Measurements from ENCODE around the gene TMPRSS3. TPM values are rescaled to one million over a fixed set of nuclear protein-coding genes. Genes with fewer than 3 reads are reported as not detected.

TMPRSS3 gene
- total RNA-seq, 1 experiment from 2014 or later: 2.0 TPM

- CTCF ChIA-PET: interaction anchor here (1.0 kb wide), 1 partner anchor 126 kb away, joined by 3 read pairs; no protein-coding TSS in a partner anchor
- Mint-ChIP-seq H3K27ac (ENCODE audit: low read depth, unreplicated experiment) (no peak overlapping the region), H3K9me3 (ENCODE audit: unreplicated experiment) (peaks cover 7% of the 10 kb centered on the region), H3K27me3 (ENCODE audit: insufficient read depth, unreplicated experiment) (peaks cover 53% of the 10 kb centered on the region), H3K4me1 (ENCODE audit: insufficient read depth, unreplicated experiment) (peaks cover 6% of the 10 kb centered on the region), H3K4me3 (ENCODE audit: unreplicated experiment) (no peak overlapping the region), H3K36me3 (ENCODE audit: insufficient read depth, unreplicated experiment) (peaks cover 5% of the 10 kb centered on the region)
- BruUV-seq (replicated peaks): no TSS peak
- TF ChIP-seq CTCF (IDR thresholded peaks at IDR 0.05; ENCODE audit: unreplicated experiment): no peak
- POLR2A ChIA-PET: no interaction called here
- intact Hi-C loops (cut with micrococcal nuclease): no loop called here
- DNase-seq (ENCODE audit: unreplicated experiment): no peak
Observed at GRCh38 chr21:42436914-42437313, 41.1 kb upstream of the TMPRSS3 start.

- H3K4me1 Mint-ChIP-seq (ENCODE audit: insufficient read depth, unreplicated experiment): peaks cover 6% of the 10 kb centered on the region
- peaks cover 7% of the 10 kb centered on the region for H3K9me3 Mint-ChIP-seq (ENCODE audit: unreplicated experiment)
- ChIA-PET POLR2A (no interaction called here), CTCF (interaction anchor here (0.6 to 1.1 kb wide), 3 partner anchors 116 to 291 kb away, joined by 3 to 7 read pairs (median 5); no protein-coding TSS in a partner anchor)
- no peak overlapping the region for H3K4me3 Mint-ChIP-seq (ENCODE audit: unreplicated experiment)
- intact Hi-C loops (cut with micrococcal nuclease): no loop called here
- peaks cover 56% of the 10 kb centered on the region for H3K27me3 Mint-ChIP-seq (ENCODE audit: insufficient read depth, unreplicated experiment)
- H3K36me3 Mint-ChIP-seq (ENCODE audit: insufficient read depth, unreplicated experiment): peaks cover 5% of the 10 kb centered on the region
- H3K27ac Mint-ChIP-seq (ENCODE audit: low read depth, unreplicated experiment): no peak overlapping the region
- no peak for TF ChIP-seq CTCF (IDR thresholded peaks at IDR 0.05; ENCODE audit: unreplicated experiment)
- BruUV-seq (replicated peaks): no TSS peak
- no peak for DNase-seq (ENCODE audit: unreplicated experiment)
Observed at GRCh38 chr21:42435833-42436232, 40.0 kb upstream of the TMPRSS3 start.

GRCh38 chr21:42435401-42435800 is 39.5 kb upstream of the TMPRSS3 start:
- H3K27ac Mint-ChIP-seq (ENCODE audit: low read depth, unreplicated experiment): no peak overlapping the region
- H3K4me1 Mint-ChIP-seq (ENCODE audit: insufficient read depth, unreplicated experiment): peaks cover 6% of the 10 kb centered on the region

GRCh38 chr21:42434884-42435283 is 39.0 kb upstream of the TMPRSS3 start:
- no peak for TF ChIP-seq CTCF (IDR thresholded peaks at IDR 0.05; ENCODE audit: unreplicated experiment)
- ChIA-PET CTCF (interaction anchor here (0.5 to 0.6 kb wide), 2 partner anchors 294 to 787 kb away, joined by 3 to 4 read pairs; no protein-coding TSS in a partner anchor), POLR2A (interaction anchor here (0.6 kb wide), 1 partner anchor 231 kb away, joined by 5 read pairs; no protein-coding TSS in a partner anchor)
- BruUV-seq (replicated peaks): no TSS peak
- Mint-ChIP-seq H3K27me3 (ENCODE audit: insufficient read depth, unreplicated experiment) (peaks cover 52% of the 10 kb centered on the region), H3K4me1 (ENCODE audit: insufficient read depth, unreplicated experiment) (peaks cover 6% of the 10 kb centered on the region), H3K9me3 (ENCODE audit: unreplicated experiment) (peaks cover 7% of the 10 kb centered on the region), H3K4me3 (ENCODE audit: unreplicated experiment) (no peak overlapping the region), H3K27ac (ENCODE audit: low read depth, unreplicated experiment) (no peak overlapping the region), H3K36me3 (ENCODE audit: insufficient read depth, unreplicated experiment) (peaks cover 5% of the 10 kb centered on the region)
- intact Hi-C loops (cut with micrococcal nuclease): no loop called here
- no peak for DNase-seq (ENCODE audit: unreplicated experiment)

More at GRCh38 chr21:42435401-42435800, 39.5 kb upstream of the TMPRSS3 start:
- peaks cover 5% of the 10 kb centered on the region for H3K36me3 Mint-ChIP-seq (ENCODE audit: insufficient read depth, unreplicated experiment)
- H3K27me3 Mint-ChIP-seq (ENCODE audit: insufficient read depth, unreplicated experiment): peaks cover 56% of the 10 kb centered on the region
- intact Hi-C loops (cut with micrococcal nuclease): no loop called here
- ChIA-PET POLR2A (no interaction called here), CTCF (interaction anchor here (0.5 to 1.1 kb wide), 2 partner anchors 290 to 295 kb away, joined by 4 to 7 read pairs; no protein-coding TSS in a partner anchor)
- no peak overlapping the region for H3K4me3 Mint-ChIP-seq (ENCODE audit: unreplicated experiment)
- no peak for TF ChIP-seq CTCF (IDR thresholded peaks at IDR 0.05; ENCODE audit: unreplicated experiment)
- BruUV-seq (replicated peaks): no TSS peak
- DNase-seq (ENCODE audit: unreplicated experiment): no peak
- H3K9me3 Mint-ChIP-seq (ENCODE audit: unreplicated experiment): peaks cover 7% of the 10 kb centered on the region

Measured in MCF 10A (cell line).